NCI-H1105 treated with DMSO at 0.1 percent for 48 hours (cell line): ENCODE results near the gene TMEM92.
A peak's percentile ranks its signal among the peaks of the same experiment; 100 is the strongest.
"Not testable (repeated sequence)": the region's sequence is repeated elsewhere in the genome, so short reads cannot be mapped to it uniquely, and the experiment has no call there.

Source experiments
- DNase-seq: peaks from one replicate; lab custom pipeline; 2025; lab: John Stamatoyannopoulos, UW

TMEM92 gene

GRCh38 chr17:50301891-50302584 is 27.8 kb downstream of the TMEM92 start:
- no peak for DNase-seq

- no peak for DNase-seq
These were observed 28.8 kb downstream of the TMEM92 start for GRCh38 chr17:50303051-50303450.

GRCh38 chr17:50303596-50303995 is 29.3 kb downstream of the TMEM92 start:
- no peak for DNase-seq

- no peak for DNase-seq
These were observed 30.6 kb downstream of the TMEM92 start for GRCh38 chr17:50304781-50305404.

- no peak for DNase-seq
These were observed 33.4 kb downstream of the TMEM92 start for GRCh38 chr17:50307654-50308053.

GRCh38 chr17:50308666-50309065 is 34.4 kb downstream of the TMEM92 start:
- no peak for DNase-seq

GRCh38 chr17:50310455-50311111 is 36.3 kb downstream of the TMEM92 start:
- no peak for DNase-seq

- DNase-seq, result no peak
These were observed 36.8 kb downstream of the TMEM92 start for GRCh38 chr17:50311112-50311460.

- no peak for DNase-seq
These were observed 37.2 kb downstream of the TMEM92 start for GRCh38 chr17:50311483-50311882.

- DNase-seq, result no peak
These were observed 38.0 kb downstream of the TMEM92 start for GRCh38 chr17:50312308-50312707.

- no peak for DNase-seq
These were observed 40.3 kb downstream of the TMEM92 start for GRCh38 chr17:50314456-50315011.

GRCh38 chr17:50316016-50316587 is 41.8 kb downstream of the TMEM92 start:
- DNase-seq, result peak; percentile 49

- not testable (repeated sequence) for DNase-seq
These were observed 42.4 kb downstream of the TMEM92 start for GRCh38 chr17:50316660-50317059.

- no peak for DNase-seq
These were observed 42.9 kb downstream of the TMEM92 start for GRCh38 chr17:50317121-50317520.

GRCh38 chr17:50318501-50319285 is 44.4 kb downstream of the TMEM92 start:
- DNase-seq, result no peak

GRCh38 chr17:50319306-50320004 is 45.2 kb downstream of the TMEM92 start:
- no peak for DNase-seq

GRCh38 chr17:50322271-50322670 is 48.0 kb downstream of the TMEM92 start:
- DNase-seq, result no peak

- no peak for DNase-seq
These were observed 48.8 kb downstream of the TMEM92 start for GRCh38 chr17:50323060-50323459.

GRCh38 chr17:50325906-50326305 is 51.6 kb downstream of the TMEM92 start:
- no peak for DNase-seq

- DNase-seq, result no peak
These were observed 52.6 kb downstream of the TMEM92 start for GRCh38 chr17:50326831-50327364.
